Activated CD4-positive, alpha-beta T cell treated with anti-CD3 and anti-CD28 coated beads, Interleukin-2, amount 50 U/mL, for 48 hours (primary cell): ENCODE results near the gene ARID1B.
"Not testable (repeated sequence)": the region's sequence is repeated elsewhere in the genome, so short reads cannot be mapped to it uniquely, and the experiment has no call there.

Experiments used
- DNase-seq, 2 experiments: peaks; one replicate each; pipeline ENCODE4 v3.0.0-alpha.2; 2020

Gene ARID1B

DNA sequence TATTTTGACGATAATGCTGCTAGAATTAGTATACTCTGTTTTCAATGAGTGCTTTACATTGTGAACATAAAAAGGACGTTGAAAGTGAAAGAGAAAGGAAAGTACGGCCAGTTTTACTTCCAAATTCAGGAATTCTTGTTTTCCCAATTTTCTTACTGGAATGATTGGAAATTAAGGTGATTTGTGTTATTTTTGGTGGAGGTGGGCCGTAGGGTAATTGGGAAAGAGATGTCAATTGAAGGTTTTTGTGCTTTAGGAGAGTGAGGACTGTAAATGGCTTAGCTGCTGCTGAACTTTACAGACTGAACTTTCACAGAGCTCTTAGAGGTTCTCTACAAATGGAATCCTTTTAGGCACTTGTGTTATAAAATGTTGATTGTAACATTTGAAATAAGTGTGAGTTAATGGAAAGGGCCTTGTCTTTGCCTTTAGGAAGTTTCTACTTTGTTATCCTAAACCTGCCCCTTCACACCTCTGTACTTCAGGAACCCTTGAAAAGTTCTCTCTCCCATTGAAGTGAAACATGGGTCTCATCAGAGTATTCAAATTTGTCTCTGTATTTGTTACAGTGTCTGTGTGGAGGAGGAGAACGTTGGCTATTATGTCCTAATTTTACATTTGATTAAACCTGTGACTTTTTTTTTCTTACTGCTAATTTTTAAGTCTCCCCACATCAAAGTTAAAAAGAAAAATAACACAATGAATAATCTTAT, 256.4 kb downstream of the ARID1B start:
- DNase-seq, result no peak

DNA sequence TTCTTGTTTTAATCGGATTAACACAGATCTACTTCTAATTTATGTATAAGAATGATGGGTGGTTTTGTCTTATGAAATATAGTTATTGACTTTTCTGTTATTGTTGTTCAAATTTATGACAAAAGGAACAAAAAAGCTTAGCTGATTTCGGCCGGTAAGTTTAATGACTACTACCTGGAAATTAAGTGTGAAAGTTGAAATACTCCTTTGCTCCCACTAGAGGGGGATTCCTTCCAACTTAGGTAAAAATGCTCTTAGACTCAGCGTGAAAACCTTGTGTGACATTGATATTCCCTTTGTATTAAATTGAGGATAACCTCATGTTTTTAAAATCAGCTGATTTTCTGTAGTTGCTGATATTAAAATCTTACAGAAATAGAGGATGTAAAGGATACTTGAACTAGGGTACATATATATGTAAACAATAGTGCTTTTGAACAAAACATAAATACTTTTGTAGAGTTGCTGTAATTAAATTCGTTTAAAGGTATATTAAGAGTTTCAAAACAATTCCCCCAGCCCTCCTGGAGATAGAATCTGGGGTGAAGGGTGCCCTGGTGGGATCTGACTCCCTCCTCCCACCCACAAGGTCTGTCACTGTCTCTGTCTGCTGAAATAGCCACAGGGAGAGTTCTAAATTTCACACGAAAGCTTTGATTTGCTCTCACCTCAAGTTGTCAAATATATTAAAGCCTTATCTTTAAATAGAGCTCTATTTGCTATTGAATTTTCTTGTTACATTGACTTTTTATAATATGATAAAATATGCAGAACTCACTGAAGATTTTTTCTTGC, 257.5 kb downstream of the ARID1B start:
- DNase-seq, result no peak

DNA sequence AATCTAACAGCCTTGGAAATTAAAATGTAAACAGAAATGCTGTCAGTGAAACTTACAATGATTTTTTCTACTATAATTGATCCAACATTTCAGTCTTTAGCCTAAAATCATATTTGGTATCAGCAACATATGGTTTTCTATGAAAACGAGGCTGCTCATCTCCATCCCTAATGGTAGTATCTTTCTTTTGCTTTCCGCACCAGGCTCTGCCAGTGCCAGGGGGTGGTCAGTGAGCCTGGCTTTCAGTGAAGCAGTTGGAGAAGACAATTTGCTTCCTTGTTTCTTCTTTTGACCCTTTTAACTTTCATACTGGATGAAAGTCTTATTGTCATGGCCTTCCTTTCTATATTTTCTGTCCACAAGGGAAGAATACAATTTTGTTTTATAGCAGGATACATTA, 258.4 kb downstream of the ARID1B start:
- no peak for DNase-seq

GRCh38 chr6:157036245-157036711, 259.1 kb downstream of the ARID1B start:
- no peak for DNase-seq

GRCh38 chr6:157037165-157037564, 260.0 kb downstream of the ARID1B start:
- DNase-seq, result no peak

DNA sequence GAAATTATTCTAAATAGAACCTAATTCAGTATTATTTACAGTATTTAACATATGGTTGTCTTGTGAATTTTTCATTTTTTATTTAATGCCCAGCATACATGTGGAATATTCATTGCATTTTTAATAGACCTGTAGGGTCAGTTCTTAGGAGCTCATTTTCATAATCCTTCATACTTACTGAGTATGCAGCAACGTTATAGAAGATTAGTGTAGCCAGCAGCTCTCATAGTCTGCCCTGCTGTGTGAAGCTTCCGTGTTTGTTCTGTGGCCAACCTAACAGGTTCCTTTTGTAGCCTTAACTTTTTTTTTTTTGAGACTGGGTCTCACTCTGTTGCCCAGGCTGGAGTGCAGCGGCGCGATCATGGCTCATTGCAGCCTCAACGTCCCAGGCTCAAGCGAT, 261.4 kb downstream of the ARID1B start:
- no peak for DNase-seq

DNA sequence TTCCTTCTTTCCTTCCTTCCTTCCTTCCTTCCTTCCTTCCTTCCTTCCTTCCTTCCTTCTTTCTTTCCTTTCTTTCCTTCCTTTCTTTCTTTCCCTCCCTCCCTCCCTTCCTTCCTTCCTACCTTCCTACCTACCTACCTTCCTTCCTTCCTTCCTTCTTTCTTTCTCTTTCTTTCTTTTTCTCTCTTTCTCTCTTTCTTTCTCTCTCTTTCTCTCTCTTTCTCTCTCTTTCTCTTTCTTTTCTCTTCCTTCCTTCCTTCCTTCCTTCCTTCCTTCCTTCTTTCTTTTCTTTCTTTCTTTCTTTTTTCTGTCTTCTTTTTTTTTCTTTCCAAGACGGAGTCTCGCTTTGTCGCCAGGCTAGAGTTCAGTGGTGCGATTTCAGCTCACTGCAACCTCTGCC, 262.5 kb downstream of the ARID1B start:
- not testable (repeated sequence) for DNase-seq

DNA sequence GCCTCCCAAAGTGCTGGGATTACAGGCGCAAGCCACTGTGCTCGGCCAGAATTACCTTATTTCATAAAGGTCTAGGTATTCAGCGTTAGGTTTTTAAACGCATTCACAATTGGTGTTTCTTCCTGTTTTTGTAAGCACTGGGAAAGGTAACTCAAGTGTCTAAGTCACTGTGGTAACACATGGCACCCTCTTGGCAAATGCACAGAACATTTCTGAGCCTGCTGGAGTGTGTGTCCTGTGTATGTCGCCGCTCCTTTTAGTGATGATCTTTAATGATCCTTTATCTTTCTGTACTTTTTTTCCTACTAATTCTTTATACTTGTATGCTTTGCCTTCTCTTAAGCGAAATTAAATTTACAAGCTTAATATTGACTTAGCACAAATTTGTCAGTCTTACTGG, 263.0 kb downstream of the ARID1B start:
- no peak for DNase-seq

DNA sequence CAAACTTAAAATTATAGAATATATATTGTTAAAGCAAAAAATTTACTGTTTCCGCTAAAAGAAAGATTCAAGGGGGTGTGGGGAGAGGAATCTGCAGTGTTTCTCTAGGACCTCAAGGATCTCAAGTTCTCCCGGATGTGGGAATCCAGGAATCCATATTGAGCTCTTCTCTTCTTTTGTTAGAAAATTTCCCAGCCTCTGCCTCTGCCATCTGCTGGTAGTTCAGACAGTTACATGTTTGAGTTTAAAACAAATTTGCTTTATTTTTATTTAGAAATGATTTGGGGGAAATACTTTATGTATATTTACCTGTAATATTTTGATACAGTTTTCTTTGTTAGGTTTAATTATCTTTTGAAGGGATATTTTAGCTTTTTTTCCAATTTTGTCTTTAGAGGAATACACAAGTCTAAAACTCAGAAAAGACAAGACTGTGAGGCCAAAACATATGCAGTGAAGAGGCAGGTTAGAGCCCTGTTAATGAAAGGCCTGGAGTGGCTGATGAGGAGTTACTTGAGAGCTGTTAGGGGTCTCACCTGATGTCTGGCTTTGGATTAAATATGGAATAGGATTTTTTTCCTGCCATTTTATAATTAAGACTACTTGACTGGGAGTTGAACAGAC, 268.8 kb downstream of the ARID1B start:
- no peak for DNase-seq

DNA sequence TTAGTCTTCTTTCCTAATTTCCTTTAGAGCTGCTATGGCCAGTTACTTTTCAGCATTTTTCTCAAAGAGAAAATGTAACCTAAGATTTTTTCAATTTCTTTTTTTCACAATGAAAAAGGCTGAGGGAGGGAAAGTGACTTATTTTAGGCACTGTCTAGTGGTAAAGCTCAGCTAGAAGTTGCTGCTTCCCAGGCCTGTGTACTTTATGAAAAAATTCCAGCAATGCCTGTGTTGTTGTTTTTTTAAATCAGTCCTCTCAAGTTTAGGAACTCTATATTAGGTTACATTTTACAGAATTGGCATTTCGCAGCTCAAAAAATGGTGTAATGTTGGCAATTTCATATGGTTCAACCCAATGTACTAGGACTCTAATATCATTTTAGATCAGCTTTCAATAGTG, 269.6 kb downstream of the ARID1B start:
- no peak for DNase-seq

DNA sequence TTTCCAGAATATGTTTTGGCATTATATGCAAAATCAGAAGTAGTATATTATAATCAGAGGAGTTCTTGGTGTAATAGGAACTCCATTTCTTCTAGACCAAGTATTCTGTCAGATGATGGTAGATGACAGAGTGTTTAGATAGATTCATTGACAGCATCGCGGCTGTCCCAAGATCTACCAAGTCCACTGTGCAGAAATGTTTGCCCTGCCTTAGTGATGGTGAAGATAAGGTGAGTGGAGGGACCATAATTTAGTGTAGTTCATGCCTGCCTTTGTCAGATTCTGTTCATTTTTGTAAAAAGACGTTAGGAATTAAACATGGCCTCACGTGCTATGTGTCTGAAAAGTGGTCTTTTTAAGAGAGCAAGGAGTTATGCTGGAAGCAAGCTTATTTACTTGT, 270.1 kb downstream of the ARID1B start:
- DNase-seq, result no peak

DNA sequence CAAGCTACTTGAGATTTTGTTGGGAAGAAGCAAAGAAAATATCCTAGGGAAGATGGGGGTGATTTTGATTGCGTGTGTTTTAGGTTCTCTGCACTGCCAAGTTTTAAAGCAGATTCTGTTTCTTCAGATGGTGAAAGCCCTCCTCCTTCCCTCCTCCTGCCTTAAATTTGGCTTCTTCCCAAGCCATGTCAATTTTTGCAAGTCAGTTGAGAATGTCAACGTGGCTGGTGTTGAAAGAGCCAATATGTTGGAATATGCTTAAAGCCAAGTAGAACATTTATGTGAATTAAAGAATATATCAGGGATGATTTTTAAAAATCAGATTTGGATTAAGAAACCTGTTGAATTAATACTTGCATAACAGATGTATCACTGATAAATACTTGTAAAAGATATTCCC, 270.8 kb downstream of the ARID1B start:
- DNase-seq, result no peak

DNA sequence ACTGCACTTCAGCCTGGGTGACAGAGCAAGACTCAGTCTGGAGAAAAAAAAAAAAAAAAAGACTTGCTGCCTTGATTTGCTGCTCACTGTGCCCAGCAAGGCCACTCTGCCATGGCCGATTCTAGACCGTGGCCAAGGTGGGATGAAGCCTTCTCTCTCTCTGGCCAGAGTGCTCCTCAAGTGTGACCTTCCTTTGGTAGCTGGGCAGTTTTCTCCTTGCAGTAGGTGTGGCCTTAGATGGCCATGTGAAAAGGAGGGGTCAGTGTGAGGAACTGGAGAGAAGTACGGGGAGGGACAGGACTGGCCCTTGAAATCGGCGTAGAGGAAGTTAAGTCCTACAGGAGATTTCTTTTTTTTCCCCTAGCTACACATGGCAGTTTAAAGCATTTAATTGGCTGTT, 272.0 kb downstream of the ARID1B start:
- DNase-seq, result no peak

GRCh38 chr6:157050537-157051265, 273.5 kb downstream of the ARID1B start:
- DNase-seq, result no peak

DNA sequence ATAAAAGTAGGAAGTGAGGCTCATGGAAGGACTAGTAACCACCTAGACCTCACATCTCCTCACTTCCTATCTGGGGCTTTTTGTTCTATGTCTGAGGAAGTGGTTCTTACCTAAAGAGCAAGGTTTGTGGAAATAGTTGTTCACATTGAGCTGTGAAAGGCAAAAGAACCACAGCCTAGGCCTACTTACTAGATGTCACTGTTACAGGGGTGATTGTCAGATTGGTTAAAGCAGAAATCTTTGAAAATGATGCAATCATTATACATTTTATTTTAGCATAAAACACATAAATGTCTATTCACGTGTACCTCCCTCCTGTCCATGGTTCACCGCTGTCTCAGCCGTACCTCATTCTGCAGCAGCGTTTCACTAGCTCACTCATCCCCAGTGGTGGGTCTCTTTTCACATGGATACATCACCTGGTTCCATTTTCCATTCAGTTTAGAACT, 277.4 kb downstream of the ARID1B start:
- peak in 1 of 2 experiments; percentile 37 for DNase-seq

DNA sequence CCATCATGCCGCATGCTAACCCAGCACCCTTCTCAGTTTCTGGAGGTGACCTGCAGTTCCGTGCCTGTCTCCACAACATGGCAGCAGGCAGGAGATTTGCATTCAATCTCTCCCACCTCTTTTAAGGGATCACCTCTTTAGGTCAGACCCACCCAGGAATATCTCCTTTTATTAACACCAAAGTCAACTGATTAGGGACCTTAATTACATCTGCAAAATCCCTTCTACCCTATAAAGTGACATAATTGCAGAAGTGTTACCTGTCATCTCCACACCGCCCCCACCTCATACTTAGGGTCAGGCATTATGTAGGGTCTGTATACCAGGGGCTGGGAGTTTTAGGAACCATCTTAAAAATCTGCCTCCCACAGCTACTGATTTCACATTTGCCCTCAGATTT, 278.7 kb downstream of the ARID1B start:
- DNase-seq, result no peak

DNA sequence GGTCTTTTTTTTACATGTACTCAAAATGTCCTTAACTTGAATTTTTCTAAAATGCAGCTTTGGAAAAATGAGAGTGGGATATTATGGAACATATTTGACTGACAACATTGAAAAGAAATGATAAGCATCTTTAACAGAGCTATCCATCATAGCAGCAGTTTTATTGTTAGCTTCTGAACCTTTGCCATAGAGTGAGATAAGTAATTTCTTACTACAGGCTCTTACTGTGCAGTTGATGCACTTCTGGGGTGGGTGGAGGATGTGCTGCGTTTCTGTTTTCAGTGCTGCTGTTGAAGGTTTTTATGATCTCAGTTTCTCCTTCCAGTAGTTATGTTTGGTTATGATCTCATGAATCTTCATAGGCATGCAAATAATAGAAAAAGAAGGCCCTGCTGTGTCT, 279.1 kb downstream of the ARID1B start:
- DNase-seq, result peak; percentile 50 to 58

DNA sequence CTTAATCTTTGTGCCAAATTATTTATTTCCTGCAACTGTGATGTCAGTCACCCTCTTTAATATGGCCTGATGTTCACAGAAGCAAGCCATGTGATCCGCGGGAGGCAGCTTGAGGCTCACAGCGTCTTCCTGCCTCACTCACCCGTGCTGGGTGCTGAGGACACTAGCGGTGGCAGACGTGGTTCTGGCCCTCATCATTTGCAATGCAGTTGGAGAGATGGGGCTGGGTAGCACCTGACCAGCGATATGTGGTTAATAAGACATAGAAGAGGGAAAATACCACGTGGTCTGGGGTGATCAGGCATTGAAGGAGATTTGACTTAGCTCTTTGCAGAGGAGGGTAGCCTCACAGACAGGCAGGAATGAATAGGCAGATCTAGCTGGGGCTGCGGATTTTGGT, 281.4 kb downstream of the ARID1B start:
- no peak for DNase-seq

DNA sequence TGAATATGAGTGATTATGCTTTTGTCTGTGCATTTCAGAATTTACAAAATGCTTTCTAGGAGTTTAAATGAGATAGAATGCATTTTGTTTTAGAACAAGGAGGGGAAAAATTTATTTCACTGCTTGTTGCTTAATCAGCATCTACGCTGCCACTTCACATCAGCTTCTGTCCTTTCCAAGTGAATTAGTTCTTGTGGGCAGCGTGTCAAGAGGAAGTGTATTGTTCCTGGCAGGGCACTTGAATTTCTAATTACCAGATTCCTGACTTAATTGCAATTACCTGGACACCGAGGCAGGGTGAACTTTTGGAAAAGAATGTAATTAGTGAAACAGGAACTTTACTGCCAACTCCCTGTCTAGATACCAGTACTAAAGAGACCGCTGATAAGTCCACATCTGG, 282.6 kb downstream of the ARID1B start:
- no peak for DNase-seq

- DNase-seq, result no peak
Measured at GRCh38 chr6:157060440-157060952, 283.3 kb downstream of the ARID1B start.

DNA sequence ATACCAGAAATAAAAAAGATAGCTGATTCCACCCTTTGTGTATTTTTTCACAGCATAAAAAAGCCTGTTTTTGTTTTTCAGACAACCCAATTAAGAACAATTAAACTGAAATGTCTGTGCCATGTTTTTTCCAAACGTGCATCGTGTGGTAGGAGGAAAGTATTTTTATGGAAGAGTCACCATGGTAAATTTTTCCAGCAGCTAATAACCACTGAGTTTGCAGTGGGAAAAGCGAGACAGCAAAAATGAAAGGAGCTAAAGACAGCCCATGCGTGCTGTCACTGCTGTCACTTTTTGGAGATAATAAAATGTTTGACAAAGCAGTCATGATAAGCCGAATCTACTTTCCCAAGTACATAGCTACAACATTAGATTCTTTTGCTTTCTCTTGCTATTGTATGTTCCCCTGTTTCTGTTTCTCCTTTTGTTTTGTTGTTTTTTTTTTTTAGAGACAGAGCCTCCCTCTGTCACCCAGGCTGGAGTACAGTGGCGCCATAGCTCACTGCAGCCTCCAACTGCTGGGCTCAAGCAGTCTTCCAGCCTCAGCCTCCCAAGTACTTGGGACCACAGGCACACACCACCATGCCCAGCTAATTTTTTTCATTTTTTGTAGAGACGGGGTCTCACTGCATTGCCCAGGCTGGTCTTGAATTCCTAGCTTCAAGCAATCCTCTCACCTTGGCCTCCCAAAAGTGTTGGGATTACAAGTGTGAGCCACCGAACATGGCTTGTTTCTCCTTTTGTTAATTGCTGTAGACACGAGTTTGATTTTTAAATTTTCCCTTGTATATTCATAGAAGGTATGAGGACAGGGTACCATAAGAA, 284.8 kb downstream of the ARID1B start:
- DNase-seq, result no peak
